ENCODE data around the gene IFNL4.

DNA sequence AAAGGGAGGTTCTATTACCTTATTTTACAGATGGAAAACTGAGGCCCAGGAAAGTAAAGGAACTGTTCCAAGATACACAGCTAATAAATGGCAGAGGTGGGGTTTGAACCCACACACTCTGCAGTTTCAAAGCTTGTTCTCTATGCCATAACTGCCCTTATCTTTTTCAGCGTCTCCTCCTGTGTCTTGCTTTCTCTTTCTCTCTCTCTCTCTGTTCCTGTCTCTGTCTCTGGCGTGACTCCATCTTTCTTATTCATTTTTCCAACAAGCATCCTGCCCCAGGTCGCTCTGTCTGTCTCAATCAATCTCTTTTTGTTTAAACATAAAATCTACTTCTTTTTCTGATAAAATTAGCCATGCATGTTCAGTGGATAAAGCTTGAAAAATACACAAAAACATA, 3.2 kb upstream of the IFNL4 start:
- TF ChIP-seq CTCF (IDR thresholded peaks at IDR 0.05; ENCODE audit: low read length), result no peak
- TF ChIP-seq EZH2 (IDR thresholded peaks at IDR 0.05; ENCODE audit: borderline replicate concordance, low read length), result no peak

All from OCI-LY1 (cell line).